LNCaP clone FGC (cell line): ENCODE measurements around the gene DIAPH3.

ENCODE experiments used
- DNase-seq: peaks from one replicate; pipeline ENCODE4 v3.0.0-alpha.2; 2011; ENCODE audit warnings: low read depth
- H3K4me3 ChIP-seq: 2 replicates; pipeline ENCODE4 v1.5.1; 2011; ENCODE audit warnings: mild to moderate bottlenecking, low read depth, low read length, control low read depth
- TF ChIP-seq, protein P1 (sequence below): IDR thresholded peaks from 2 replicates; pipeline ENCODE4 v1.5.1; 2012; ENCODE audit warnings: mild to moderate bottlenecking; ENCODE audit not compliant: control insufficient read depth, insufficient read depth; ENCODE audit errors: extremely low read depth

DIAPH3 gene

GRCh38 chr13:59874973-59875372, 288.8 kb downstream of the DIAPH3 start:
- H3K4me3 ChIP-seq = no peak overlapping the region
- TF ChIP-seq, protein P1, sequence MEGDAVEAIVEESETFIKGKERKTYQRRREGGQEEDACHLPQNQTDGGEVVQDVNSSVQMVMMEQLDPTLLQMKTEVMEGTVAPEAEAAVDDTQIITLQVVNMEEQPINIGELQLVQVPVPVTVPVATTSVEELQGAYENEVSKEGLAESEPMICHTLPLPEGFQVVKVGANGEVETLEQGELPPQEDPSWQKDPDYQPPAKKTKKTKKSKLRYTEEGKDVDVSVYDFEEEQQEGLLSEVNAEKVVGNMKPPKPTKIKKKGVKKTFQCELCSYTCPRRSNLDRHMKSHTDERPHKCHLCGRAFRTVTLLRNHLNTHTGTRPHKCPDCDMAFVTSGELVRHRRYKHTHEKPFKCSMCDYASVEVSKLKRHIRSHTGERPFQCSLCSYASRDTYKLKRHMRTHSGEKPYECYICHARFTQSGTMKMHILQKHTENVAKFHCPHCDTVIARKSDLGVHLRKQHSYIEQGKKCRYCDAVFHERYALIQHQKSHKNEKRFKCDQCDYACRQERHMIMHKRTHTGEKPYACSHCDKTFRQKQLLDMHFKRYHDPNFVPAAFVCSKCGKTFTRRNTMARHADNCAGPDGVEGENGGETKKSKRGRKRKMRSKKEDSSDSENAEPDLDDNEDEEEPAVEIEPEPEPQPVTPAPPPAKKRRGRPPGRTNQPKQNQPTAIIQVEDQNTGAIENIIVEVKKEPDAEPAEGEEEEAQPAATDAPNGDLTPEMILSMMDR = no peak
- DNase-seq = no peak

DNA sequence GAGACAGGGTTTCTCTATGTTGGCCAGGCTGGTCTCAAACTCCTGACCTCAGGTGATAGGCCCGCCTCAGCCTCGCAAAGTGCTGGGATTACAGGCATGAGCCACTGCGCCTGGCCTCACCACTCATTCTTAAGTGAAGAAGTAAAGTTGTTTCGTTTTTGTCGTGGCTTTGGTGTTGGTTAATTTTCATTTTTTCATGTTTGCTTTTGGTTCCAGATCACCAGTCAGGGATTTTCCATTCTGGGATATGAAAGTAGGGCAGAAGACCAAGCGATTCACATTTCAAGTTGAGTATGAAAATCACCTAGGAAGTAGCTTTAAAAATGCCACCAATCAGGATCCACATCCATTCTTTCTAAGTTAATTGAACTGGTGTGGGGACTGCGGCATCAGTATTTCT, 289.9 kb downstream of the DIAPH3 start:
- DNase-seq = no peak
- H3K4me3 ChIP-seq = no peak overlapping the region
- TF ChIP-seq, protein P1 = no peak

DNA sequence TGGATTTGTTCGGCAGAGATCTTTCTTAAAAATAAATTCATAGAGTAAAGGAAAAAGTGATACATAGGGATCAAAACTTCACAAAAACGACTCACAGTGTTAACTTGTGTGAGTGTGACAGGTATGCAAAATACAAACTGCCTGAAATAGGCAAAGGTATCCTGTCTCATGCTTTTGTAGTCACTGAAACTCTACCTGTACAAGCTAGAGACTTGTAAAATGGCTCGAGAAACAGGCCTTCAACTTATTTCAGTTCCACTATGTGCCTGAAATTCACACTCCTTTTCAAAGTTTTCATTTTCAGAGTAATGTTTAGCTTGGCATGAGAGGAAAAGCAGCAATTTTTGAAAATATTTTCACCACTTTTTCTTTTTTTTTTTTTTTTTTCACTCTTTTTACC, 290.4 kb downstream of the DIAPH3 start:
- H3K4me3 ChIP-seq = no peak overlapping the region
- TF ChIP-seq, protein P1 = no peak
- no peak for DNase-seq

- TF ChIP-seq, protein P1 = no peak
- DNase-seq = no peak
- no peak overlapping the region for H3K4me3 ChIP-seq
Observed at GRCh38 chr13:59867867-59868266, 295.9 kb downstream of the DIAPH3 start.

DNA sequence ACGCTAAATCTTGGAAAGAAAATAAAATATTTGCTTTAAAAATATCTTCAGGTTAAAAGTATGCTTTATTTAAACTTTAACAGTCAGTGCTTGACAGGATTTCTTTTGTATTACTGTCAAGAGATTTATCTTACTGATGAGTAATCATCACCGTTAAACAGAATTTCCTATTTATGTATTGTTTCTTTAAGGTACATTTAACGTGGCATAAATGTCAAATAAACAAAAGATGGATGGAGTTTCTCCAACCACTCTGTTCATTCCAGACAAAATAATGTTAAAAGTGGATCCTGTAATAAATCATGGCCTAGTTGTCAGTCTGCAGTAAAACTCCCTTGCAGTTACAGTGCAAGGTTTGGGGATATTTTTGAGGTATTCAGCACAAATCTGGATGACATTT, 298.3 kb downstream of the DIAPH3 start:
- TF ChIP-seq, protein P1 = no peak
- no peak overlapping the region for H3K4me3 ChIP-seq
- no peak for DNase-seq

DNA sequence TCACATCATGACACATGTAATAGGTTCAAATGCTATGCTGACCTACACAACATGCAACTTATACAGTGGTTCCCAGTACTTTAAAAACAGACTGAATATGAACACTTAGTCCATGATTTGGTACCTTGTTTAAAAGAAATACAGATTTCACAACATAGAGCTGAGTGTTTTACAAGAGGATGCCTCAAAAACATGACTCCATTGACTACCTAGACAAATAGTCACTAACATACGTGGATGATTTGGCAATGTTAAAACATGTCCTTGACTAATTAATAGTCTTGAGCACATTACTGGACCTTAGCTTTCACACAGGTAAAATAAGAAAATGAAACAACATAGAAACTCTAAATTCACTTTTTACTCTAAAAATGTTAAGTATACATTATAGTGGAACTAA, 300.1 kb downstream of the DIAPH3 start:
- no peak overlapping the region for H3K4me3 ChIP-seq
- no peak for DNase-seq
- TF ChIP-seq, protein P1 = no peak

- TF ChIP-seq, protein P1 = no peak
- no peak for DNase-seq
Observed at GRCh38 chr13:59861676-59862075, 302.1 kb downstream of the DIAPH3 start.

More at GRCh38 chr13:59861676-59862075, 302.1 kb downstream of the DIAPH3 start:
- H3K4me3 ChIP-seq = no peak overlapping the region
